GM12878 (cell line): ENCODE results near the gene ANO4. TPM values are rescaled to one million over a fixed set of nuclear protein-coding genes. Genes with fewer than 3 reads are reported as not detected.

Experiments used
- ATAC-seq: fragments of 200-7000 bp; cut with Tn5 transposase; 3 replicates; pipeline ENCODE4 v1.9.1; 2020; ENCODE audit warnings: mild to moderate bottlenecking, moderate library complexity
- BruUV-seq: library from RNA; stranded (reverse); fragments of 400-500 nt; replicated peaks from 2 replicates; lab custom pipeline; 2021; lab: Mats Ljungman, UMichigan
- CTCF ChIA-PET: fragments of 300-600 bp; sonication (Branson Sonifier 250); formaldehyde crosslinking; extraction: SDS; loops from one replicate; lab custom pipeline; 2021; ENCODE audit warnings: inconsistent platforms; lab: Yijun Ruan, JAX
- POLR2A ChIA-PET: fragments of 350-600 bp; formaldehyde crosslinking; extraction: SDS; loops from one replicate; lab custom pipeline; 2021; ENCODE audit warnings: inconsistent platforms; lab: Charles Lee
- RAD21 ChIA-PET: fragments of 300-600 bp; sonication (Branson Sonifier 250); formaldehyde crosslinking; loops from one replicate; lab custom pipeline; 2023; ENCODE audit warnings: antibody characterized with exemption; ENCODE audit not compliant: unreplicated experiment; lab: Charles Lee
- SMC1A ChIA-PET: fragments of 300-600 bp; sonication (Branson Sonifier 250); formaldehyde crosslinking; loops from one replicate; lab custom pipeline; 2023; ENCODE audit not compliant: unreplicated experiment, uncharacterized antibody; lab: Charles Lee
- DNase-seq: peaks from one replicate; pipeline ENCODE4 v3.0.0-alpha.2; 2011; ENCODE audit warnings: low read depth, low spot score
- FAIRE-seq: peaks from 3 replicates; lab custom pipeline; 2011; peaks lifted over from hg19 to GRCh38; lab: Jason Lieb, UNC
- H2AFZ ChIP-seq: 2 replicates; pipeline ENCODE4 v1.6.0; 2011; ENCODE audit warnings: low read depth, low read length, control low read depth; ENCODE audit not compliant: control insufficient read depth
- H3K27ac ChIP-seq: 2 replicates; pipeline ENCODE4 v1.5.1; 2011; ENCODE audit warnings: control low read depth; ENCODE audit not compliant: control insufficient read depth, insufficient read depth
- H3K27me3 ChIP-seq, 2 experiments: replicated peaks in 1 of 2; 2 replicates each; pipeline versions ENCODE4 v1.6.0 to v1.6.1; 2011; ENCODE audit warnings: low read length in 1 of 2; ENCODE audit not compliant: control insufficient read depth in 2 of 2, insufficient read depth in 2 of 2
- H3K36me3 ChIP-seq, 2 experiments: 2 replicates each; pipeline ENCODE4 v1.5.1; 2011; ENCODE audit warnings: low read length in 1 of 2; ENCODE audit not compliant: control insufficient read depth in 2 of 2, insufficient read depth in 2 of 2
- H3K4me1 ChIP-seq: 2 replicates; pipeline ENCODE4 v1.6.1; 2011; ENCODE audit warnings: mild to moderate bottlenecking, low read length, moderate library complexity, mixed read lengths; ENCODE audit not compliant: control insufficient read depth, insufficient read depth
- H3K4me2 ChIP-seq: 2 replicates; pipeline ENCODE4 v1.6.0; 2011; ENCODE audit warnings: control low read depth; ENCODE audit not compliant: control insufficient read depth, insufficient read depth
- H3K4me3 ChIP-seq: fragments of 200-600 bp; sonication (generic); 2 replicates; pipeline ENCODE4 v1.5.1; 2016
- H3K79me2 ChIP-seq: 2 replicates; pipeline ENCODE4 v1.6.0; 2011; ENCODE audit warnings: low read length; ENCODE audit not compliant: control insufficient read depth, insufficient read depth
- H3K9ac ChIP-seq: 2 replicates; pipeline ENCODE4 v1.8.0; 2011; ENCODE audit warnings: low read length, control low read depth, mixed read lengths; ENCODE audit not compliant: control insufficient read depth, insufficient read depth
- H3K9me3 ChIP-seq: replicated peaks from 3 replicates; pipeline ENCODE4 v1.5.1; 2011; ENCODE audit warnings: mild to moderate bottlenecking, low read length; ENCODE audit not compliant: control insufficient read depth, insufficient read depth
- H4K20me1 ChIP-seq: 2 replicates; pipeline ENCODE4 v1.6.0; 2011; ENCODE audit not compliant: control insufficient read depth, insufficient read depth
- ATF7 ChIP-seq: fragments of 450-650 bp; IDR thresholded peaks from 2 replicates; pipeline ENCODE4 v1.6.1; 2016; ENCODE audit warnings: low read depth, mild to moderate bottlenecking
- BHLHE40 ChIP-seq, 2 experiments: fragments of 450-650 bp in 1 of 2; IDR thresholded peaks; 2 replicates each; pipeline ENCODE4 v1.6.1; 2011 to 2017; ENCODE audit warnings: low read depth in 2 of 2, borderline replicate concordance in 1 of 2, improper control_type of control experiment in 1 of 2, low read length in 1 of 2, mild to moderate bottlenecking in 1 of 2
- CHD2 ChIP-seq: IDR thresholded peaks from 2 replicates; pipeline ENCODE4 v1.6.1; 2011; ENCODE audit warnings: low read depth, low read length, improper control_type of control experiment, borderline replicate concordance
- MTA2 ChIP-seq: fragments of 450-650 bp; IDR thresholded peaks from 2 replicates; pipeline ENCODE4 v1.6.1; 2016; ENCODE audit warnings: low read depth, mild to moderate bottlenecking, moderate library complexity
- RAD21 ChIP-seq: IDR thresholded peaks from 2 replicates; pipeline ENCODE4 v1.6.1; 2011; ENCODE audit warnings: mild to moderate bottlenecking, low read depth, low read length, moderate library complexity; ENCODE audit not compliant: insufficient read depth
- SMAD1 ChIP-seq: fragments of 450-650 bp; IDR thresholded peaks from 2 replicates; pipeline ENCODE4 v1.6.1; 2018; ENCODE audit warnings: mild to moderate bottlenecking, low read depth; ENCODE audit not compliant: partially characterized antibody
- SMAD5 ChIP-seq: IDR thresholded peaks from 2 replicates; pipeline ENCODE4 v1.6.1; 2016; ENCODE audit warnings: antibody characterized with exemption, low read depth
- ZNF274 ChIP-seq: IDR thresholded peaks from one replicate; pipeline ENCODE4 v1.8.0; 2011; ENCODE audit not compliant: insufficient read length, insufficient read depth
- ZNF384 ChIP-seq: IDR thresholded peaks from 2 replicates; pipeline ENCODE4 v1.6.1; 2012; ENCODE audit warnings: low read depth, mild to moderate bottlenecking, low read length, improper control_type of control experiment, borderline replicate concordance
- WGBS: methylation state at CpG from one replicate; pipeline ENCODE4 v1.1.6; 2016; ENCODE audit warnings: low lambda C conversion rate; ENCODE audit not compliant: insufficient replicate concordance, insufficient coverage; ENCODE audit errors: missing lambda C conversion rate; 5-methylcytosine and 5-hydroxymethylcytosine counted together
- in situ Hi-C: fragments of 300-500 bp; cut with MboI; formaldehyde crosslinking; loops from 9 replicates; pipeline ENCODE4 v1.14.3; 2018; ENCODE audit warnings: mixed read lengths
- intact Hi-C: fragments of 100-400 bp; cut with micrococcal nuclease; formaldehyde crosslinking; loops from one replicate; pipeline ENCODE4 v1.14.2; 2022; ENCODE audit not compliant: unreplicated experiment
- polyA plus RNA-seq, 11 experiments: library from polyadenylated mRNA; depleted of rRNA in 4 of 11; unstranded in 6 of 11; stranded (reverse) in 5 of 11; fragments of >200 nt; fragmentation: Nextera tagmentation in 4 of 11; fragmentation: Illumina TruSeq in 1 of 11; extraction: Ambion mirVana in 4 of 11; extraction: Trizol in 1 of 11; gene quantifications; 1 replicate in 1 of 11; 2 replicates in 10 of 11; pipeline versions ENCODE4 v1.2.1 to v1.2.3, GENCODE V29; 2011 to 2016; ENCODE audit warnings: inconsistent platforms in 2 of 11, missing spikeins in 2 of 11, low read depth in 1 of 11
- total RNA-seq, 4 experiments: library from RNA; depleted of rRNA in 3 of 4; stranded (reverse); fragments of >200 nt in 3 of 4; fragmentation: Illumina TruSeq in 1 of 4; extraction: Trizol in 1 of 4; gene quantifications; 2 replicates each; pipeline versions ENCODE4 v1.2.1 to v1.2.3, GENCODE V29; 2013 to 2021
- TF ChIP-seq, protein P1 (sequence below): fragments of 450-650 bp; IDR thresholded peaks from 2 replicates; pipeline ENCODE4 v1.6.1; 2017; ENCODE audit warnings: mild to moderate bottlenecking, low read depth, inconsistent platforms; ENCODE audit not compliant: poor library complexity, severe bottlenecking
- TF ChIP-seq, protein P2 (sequence below): fragments of 450-650 bp; IDR thresholded peaks from 2 replicates; pipeline ENCODE4 v1.6.1; 2018; ENCODE audit warnings: mild to moderate bottlenecking, low read depth, moderate library complexity; ENCODE audit not compliant: partially characterized antibody

Gene ANO4
- total and polyA plus RNA-seq, 10 of the 15 experiments (the other 5 are each of a cell fraction or from before 2014, with no cell fraction given) = not detected

- Histone ChIP-seq H4K20me1 (no peaks in the 10 kb centered on the region), H3K79me2 (no peaks in the 10 kb centered on the region), H3K27me3 (no peaks in the 10 kb centered on the region), H3K4me3 (no peak overlapping the region), H3K4me1 (no peaks in the 10 kb centered on the region), H3K9ac (no peak overlapping the region), H3K9me3 (no peaks in the 10 kb centered on the region), H3K27ac (no peak overlapping the region), H3K4me2 (no peak overlapping the region), H3K36me3 (no peaks in the 10 kb centered on the region), H2AFZ (no peak overlapping the region)
- ChIA-PET SMC1A (no interaction called here), CTCF (no interaction called here), POLR2A (no interaction called here), RAD21 (no interaction called here)
- FAIRE-seq (no peak), DNase-seq (no peak), ATAC-seq (no peak)
- no TSS peak for BruUV-seq
- WGBS = 7% methylated on average over 3 of the region's 3 CpGs
- in situ Hi-C loops (no loop called here), intact Hi-C loops (no loop called here)
- TF ChIP-seq ATF7 = no peak
- TF ChIP-seq, protein P1, sequence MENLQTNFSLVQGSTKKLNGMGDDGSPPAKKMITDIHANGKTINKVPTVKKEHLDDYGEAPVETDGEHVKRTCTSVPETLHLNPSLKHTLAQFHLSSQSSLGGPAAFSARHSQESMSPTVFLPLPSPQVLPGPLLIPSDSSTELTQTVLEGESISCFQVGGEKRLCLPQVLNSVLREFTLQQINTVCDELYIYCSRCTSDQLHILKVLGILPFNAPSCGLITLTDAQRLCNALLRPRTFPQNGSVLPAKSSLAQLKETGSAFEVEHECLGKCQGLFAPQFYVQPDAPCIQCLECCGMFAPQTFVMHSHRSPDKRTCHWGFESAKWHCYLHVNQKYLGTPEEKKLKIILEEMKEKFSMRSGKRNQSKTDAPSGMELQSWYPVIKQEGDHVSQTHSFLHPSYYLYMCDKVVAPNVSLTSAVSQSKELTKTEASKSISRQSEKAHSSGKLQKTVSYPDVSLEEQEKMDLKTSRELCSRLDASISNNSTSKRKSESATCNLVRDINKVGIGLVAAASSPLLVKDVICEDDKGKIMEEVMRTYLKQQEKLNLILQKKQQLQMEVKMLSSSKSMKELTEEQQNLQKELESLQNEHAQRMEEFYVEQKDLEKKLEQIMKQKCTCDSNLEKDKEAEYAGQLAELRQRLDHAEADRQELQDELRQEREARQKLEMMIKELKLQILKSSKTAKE = no peak
- TF ChIP-seq RAD21 = no peak
- no peak for TF ChIP-seq SMAD5
- TF ChIP-seq MTA2 = no peak
- TF ChIP-seq SMAD1 = no peak
- TF ChIP-seq ZNF384 = no peak
- TF ChIP-seq, protein P2, sequence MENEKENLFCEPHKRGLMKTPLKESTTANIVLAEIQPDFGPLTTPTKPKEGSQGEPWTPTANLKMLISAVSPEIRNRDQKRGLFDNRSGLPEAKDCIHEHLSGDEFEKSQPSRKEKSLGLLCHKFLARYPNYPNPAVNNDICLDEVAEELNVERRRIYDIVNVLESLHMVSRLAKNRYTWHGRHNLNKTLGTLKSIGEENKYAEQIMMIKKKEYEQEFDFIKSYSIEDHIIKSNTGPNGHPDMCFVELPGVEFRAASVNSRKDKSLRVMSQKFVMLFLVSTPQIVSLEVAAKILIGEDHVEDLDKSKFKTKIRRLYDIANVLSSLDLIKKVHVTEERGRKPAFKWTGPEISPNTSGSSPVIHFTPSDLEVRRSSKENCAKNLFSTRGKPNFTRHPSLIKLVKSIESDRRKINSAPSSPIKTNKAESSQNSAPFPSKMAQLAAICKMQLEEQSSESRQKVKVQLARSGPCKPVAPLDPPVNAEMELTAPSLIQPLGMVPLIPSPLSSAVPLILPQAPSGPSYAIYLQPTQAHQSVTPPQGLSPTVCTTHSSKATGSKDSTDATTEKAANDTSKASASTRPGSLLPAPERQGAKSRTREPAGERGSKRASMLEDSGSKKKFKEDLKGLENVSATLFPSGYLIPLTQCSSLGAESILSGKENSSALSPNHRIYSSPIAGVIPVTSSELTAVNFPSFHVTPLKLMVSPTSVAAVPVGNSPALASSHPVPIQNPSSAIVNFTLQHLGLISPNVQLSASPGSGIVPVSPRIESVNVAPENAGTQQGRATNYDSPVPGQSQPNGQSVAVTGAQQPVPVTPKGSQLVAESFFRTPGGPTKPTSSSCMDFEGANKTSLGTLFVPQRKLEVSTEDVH = no peak
- TF ChIP-seq CHD2 = no peak
- TF ChIP-seq BHLHE40 (IDR thresholded peaks at IDR 0.05; ENCODE audit: borderline replicate concordance in 1 of 2, low read depth in 2 of 2, low read length in 1 of 2) = no peak
- no peak for TF ChIP-seq ZNF274
These were observed 232.6 kb downstream of the ANO4 start for GRCh38 chr12:101027200-101027599.
